ENCODE results near the gene NUSAP1.

Gene NUSAP1

GRCh38 chr15:41334293-41335120 is 1.8 kb downstream of the NUSAP1 start:
- H3K9ac ChIP-seq (ENCODE audit: low read depth, low read length) = no peak overlapping the region
- 0 out of 2 replicates have a peak, but pooled peaks cover 9% of the 10 kb centered on the region for H3K4me1 ChIP-seq (ENCODE audit: control insufficient read depth, insufficient read depth, low read length)
- H3K9me3 ChIP-seq (ENCODE audit: control insufficient read depth, insufficient read depth, low read length) = no peaks in the 10 kb centered on the region
- no peaks in the 10 kb centered on the region for H3K27me3 ChIP-seq (ENCODE audit: control insufficient read depth, insufficient read depth, low read length)
- peaks cover 29% of the 10 kb centered on the region for H3K36me3 ChIP-seq (ENCODE audit: control insufficient read depth, insufficient read depth, low read length)
- peak overlapping the region; percentile 97 for H3K4me3 ChIP-seq (ENCODE audit: low read depth, low read length)
- peak overlapping the region; percentile 12 for H3K27ac ChIP-seq (ENCODE audit: low read depth, low read length)

GRCh38 chr15:41336549-41336948 is 3.9 kb downstream of the NUSAP1 start:
- Histone ChIP-seq H3K27ac (ENCODE audit: low read depth, low read length) (no peak overlapping the region), H3K36me3 (ENCODE audit: control insufficient read depth, insufficient read depth, low read length) (peaks cover 43% of the 10 kb centered on the region), H3K4me3 (ENCODE audit: low read depth, low read length) (no peak overlapping the region), H3K9me3 (ENCODE audit: control insufficient read depth, insufficient read depth, low read length) (no peaks in the 10 kb centered on the region), H3K27me3 (ENCODE audit: control insufficient read depth, insufficient read depth, low read length) (no peaks in the 10 kb centered on the region), H3K9ac (ENCODE audit: low read depth, low read length) (no peak overlapping the region), H3K4me1 (ENCODE audit: control insufficient read depth, insufficient read depth, low read length) (0 out of 2 replicates have a peak, but pooled peaks cover 4% of the 10 kb centered on the region)

DNA sequence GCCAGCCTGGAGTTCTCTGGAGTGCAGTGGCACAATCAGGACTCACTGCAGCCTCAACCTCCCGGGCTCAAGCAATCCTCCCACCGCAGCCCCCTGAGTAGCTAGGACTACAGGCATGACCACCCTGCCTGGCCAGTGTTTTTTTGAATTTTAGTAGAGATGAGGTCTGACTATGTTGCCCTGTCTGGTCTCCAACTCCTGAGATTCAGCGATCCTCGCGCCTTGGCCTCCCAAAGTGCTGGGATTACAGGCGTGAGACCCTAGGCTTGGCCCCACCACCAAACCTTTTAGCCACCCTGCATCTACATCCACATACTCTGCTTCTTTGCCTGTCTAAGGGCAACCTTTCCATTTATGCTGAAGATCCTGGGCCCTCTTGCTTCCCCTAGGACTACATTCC is 4.4 kb downstream of the NUSAP1 start:
- Histone ChIP-seq H3K4me3 (ENCODE audit: low read depth, low read length) (no peak overlapping the region), H3K9me3 (ENCODE audit: control insufficient read depth, insufficient read depth, low read length) (no peaks in the 10 kb centered on the region), H3K9ac (ENCODE audit: low read depth, low read length) (no peak overlapping the region), H3K27ac (ENCODE audit: low read depth, low read length) (no peak overlapping the region), H3K36me3 (ENCODE audit: control insufficient read depth, insufficient read depth, low read length) (peaks cover 48% of the 10 kb centered on the region), H3K4me1 (ENCODE audit: control insufficient read depth, insufficient read depth, low read length) (0 out of 2 replicates have a peak, but pooled peaks cover 4% of the 10 kb centered on the region), H3K27me3 (ENCODE audit: control insufficient read depth, insufficient read depth, low read length) (no peaks in the 10 kb centered on the region)

DNA sequence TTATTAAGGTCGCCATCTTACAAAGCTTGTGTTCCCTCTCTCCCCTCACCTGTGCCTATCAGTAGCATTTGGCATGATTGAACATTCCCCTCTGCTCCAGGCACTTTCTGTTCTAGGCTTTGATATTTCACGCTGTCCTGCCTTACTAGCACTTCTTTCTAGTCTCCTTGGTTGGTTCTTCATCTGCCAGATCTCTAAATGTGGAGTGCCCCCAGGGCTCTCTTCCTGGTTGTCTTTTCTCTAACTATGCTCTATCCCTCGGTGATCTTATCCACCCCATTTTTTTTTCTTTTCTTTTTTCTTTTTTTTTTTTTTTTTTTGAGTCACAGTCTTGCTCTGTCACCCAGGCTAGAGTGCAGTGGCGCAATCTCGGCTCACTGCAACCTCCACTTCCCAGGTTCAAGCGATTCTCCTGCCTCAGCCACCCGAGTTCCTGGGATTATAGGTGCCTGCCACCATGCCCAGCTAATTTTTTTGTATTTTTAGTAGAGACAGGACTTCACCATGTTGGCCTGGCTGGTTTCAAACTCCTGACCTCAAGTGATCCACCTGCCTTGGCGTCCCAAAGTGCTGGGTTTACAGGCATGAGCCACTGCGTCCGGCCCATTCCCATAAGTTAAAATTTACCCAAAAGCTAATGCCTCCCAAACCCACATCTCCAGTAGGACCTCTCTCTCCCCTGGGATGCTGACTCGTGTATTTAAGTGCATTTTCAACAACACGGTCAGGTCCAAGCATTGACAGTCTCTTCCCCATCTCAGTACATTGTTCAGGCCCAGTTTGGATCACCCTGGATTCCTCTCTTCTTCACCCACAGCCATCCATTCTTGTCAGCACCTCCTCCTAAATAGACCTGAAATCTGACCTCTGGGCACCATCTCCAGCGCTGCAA is 5.2 kb downstream of the NUSAP1 start:
- H3K4me1 ChIP-seq (ENCODE audit: control insufficient read depth, insufficient read depth, low read length) = 0 out of 2 replicates have a peak, but pooled peaks cover 4% of the 10 kb centered on the region
- H3K9me3 ChIP-seq (ENCODE audit: control insufficient read depth, insufficient read depth, low read length) = no peaks in the 10 kb centered on the region
- H3K27ac ChIP-seq (ENCODE audit: low read depth, low read length) = no peak overlapping the region
- no peak overlapping the region for H3K9ac ChIP-seq (ENCODE audit: low read depth, low read length)
- H3K27me3 ChIP-seq (ENCODE audit: control insufficient read depth, insufficient read depth, low read length) = no peaks in the 10 kb centered on the region
- H3K36me3 ChIP-seq (ENCODE audit: control insufficient read depth, insufficient read depth, low read length) = peaks cover 54% of the 10 kb centered on the region
- H3K4me3 ChIP-seq (ENCODE audit: low read depth, low read length) = no peak overlapping the region

DNA sequence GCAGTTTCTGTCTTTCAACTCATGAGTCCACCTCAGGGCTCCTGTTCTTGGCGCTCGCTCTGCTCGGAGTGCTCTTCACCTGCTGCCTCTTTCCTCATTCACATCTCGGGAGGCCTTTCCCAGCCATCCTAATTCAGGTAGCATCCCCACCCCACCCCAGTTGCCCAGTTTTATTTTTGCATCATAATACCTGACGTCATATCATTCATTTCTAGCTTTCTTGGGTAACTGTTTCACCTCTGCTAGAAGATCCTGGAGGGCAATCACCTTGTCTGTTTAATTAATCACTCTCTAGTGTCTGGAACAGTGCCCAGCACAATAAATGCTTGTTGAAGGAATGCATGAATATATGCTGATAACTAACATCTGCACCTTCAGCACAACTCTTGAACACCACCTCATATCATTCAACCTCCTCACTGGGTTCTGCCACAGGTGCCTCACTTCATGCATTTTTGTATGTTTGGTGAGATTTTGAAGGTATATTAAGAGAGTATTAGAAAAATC is 7.6 kb downstream of the NUSAP1 start:
- no peak overlapping the region for H3K9ac ChIP-seq (ENCODE audit: low read depth, low read length)
- H3K27me3 ChIP-seq (ENCODE audit: control insufficient read depth, insufficient read depth, low read length) = no peaks in the 10 kb centered on the region
- H3K4me3 ChIP-seq (ENCODE audit: low read depth, low read length) = no peak overlapping the region
- no peaks in the 10 kb centered on the region for H3K4me1 ChIP-seq (ENCODE audit: control insufficient read depth, insufficient read depth, low read length)
- H3K36me3 ChIP-seq (ENCODE audit: control insufficient read depth, insufficient read depth, low read length) = peaks cover 78% of the 10 kb centered on the region
- H3K27ac ChIP-seq (ENCODE audit: low read depth, low read length) = no peak overlapping the region
- no peaks in the 10 kb centered on the region for H3K9me3 ChIP-seq (ENCODE audit: control insufficient read depth, insufficient read depth, low read length)

DNA sequence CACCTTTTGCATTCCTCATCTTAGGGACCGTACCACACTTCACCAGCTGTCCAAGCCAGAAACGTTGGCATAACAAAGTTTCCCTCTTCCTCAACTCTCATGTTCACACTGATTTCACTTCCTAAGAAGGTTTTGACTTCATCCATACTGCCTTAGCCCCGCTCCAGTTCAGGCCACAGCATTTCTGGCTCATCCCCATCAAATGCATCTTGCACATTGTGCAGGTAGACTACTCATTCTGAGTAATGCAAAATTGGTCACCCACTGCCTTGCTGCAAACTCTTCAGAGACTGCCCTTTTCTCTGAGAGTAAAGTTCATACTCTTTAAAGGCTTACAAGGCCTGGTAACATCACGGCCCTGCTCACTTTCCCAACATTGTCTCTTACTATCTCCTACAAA is 8.8 kb downstream of the NUSAP1 start:
- Histone ChIP-seq H3K27me3 (ENCODE audit: control insufficient read depth, insufficient read depth, low read length) (no peaks in the 10 kb centered on the region), H3K4me1 (ENCODE audit: control insufficient read depth, insufficient read depth, low read length) (no peaks in the 10 kb centered on the region), H3K9ac (ENCODE audit: low read depth, low read length) (no peak overlapping the region), H3K4me3 (ENCODE audit: low read depth, low read length) (no peak overlapping the region), H3K27ac (ENCODE audit: low read depth, low read length) (no peak overlapping the region), H3K36me3 (ENCODE audit: control insufficient read depth, insufficient read depth, low read length) (peaks cover 91% of the 10 kb centered on the region), H3K9me3 (ENCODE audit: control insufficient read depth, insufficient read depth, low read length) (no peaks in the 10 kb centered on the region)

DNA sequence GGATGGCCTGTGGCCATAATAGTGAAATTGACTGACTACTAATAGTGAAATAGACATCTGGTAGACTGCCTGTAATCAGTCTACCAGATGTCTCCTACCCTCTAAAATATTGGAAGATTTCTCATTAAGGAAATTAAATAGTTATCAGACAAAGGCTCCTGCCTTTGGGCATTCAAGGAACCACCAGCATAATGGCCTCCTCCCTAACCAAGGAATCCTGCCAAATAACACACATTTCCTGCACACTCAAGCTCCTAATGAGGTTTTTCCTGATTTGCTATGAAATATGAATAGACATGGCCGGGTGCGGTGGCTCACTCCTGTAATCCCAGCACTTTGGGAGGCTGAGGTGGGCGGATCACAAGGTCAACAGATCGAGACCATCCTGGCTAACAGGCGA is 14.6 kb downstream of the NUSAP1 start:
- Histone ChIP-seq H3K4me3 (ENCODE audit: low read depth, low read length) (no peak overlapping the region), H3K27me3 (ENCODE audit: control insufficient read depth, insufficient read depth, low read length) (no peaks in the 10 kb centered on the region), H3K36me3 (ENCODE audit: control insufficient read depth, insufficient read depth, low read length) (peaks cover 94% of the 10 kb centered on the region), H3K9ac (ENCODE audit: low read depth, low read length) (no peak overlapping the region), H3K4me1 (ENCODE audit: control insufficient read depth, insufficient read depth, low read length) (no peaks in the 10 kb centered on the region), H3K27ac (ENCODE audit: low read depth, low read length) (no peak overlapping the region), H3K9me3 (ENCODE audit: control insufficient read depth, insufficient read depth, low read length) (no peaks in the 10 kb centered on the region)

DNA sequence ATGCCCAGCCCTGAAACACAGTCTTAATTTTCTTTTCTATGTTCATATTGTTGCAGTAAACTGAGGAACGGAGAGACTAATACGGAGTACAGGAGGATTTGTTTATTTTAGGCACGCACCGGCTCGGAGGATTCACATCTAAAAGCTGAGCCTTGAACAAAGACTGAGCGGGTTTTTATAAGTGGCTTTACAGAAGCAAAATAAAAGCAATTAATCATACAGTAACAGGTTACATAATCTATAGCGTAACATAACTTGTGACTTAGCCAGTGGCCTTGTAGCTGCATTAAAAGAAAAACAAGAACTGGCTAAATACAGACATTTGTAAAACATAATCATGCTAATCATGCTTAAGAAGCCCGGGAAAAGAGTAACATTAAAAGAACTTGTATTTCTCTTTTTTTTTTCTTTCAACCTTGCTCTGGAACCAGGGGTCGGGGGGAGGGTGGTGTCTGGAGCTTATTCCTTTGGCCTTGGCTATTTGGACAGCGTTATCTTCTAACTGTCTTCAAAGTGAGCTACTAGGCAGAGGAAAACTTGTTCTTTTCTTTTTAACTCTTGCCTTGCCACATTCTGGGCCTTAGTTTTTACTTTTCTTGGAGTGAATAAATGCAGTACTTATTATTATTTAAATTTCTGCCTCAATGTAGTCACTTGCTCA is 17.5 kb downstream of the NUSAP1 start:
- no peak overlapping the region for H3K4me3 ChIP-seq (ENCODE audit: low read depth, low read length)
- H3K36me3 ChIP-seq (ENCODE audit: control insufficient read depth, insufficient read depth, low read length) = peaks cover 91% of the 10 kb centered on the region
- no peak overlapping the region for H3K9ac ChIP-seq (ENCODE audit: low read depth, low read length)
- no peak overlapping the region for H3K27ac ChIP-seq (ENCODE audit: low read depth, low read length)
- H3K9me3 ChIP-seq (ENCODE audit: control insufficient read depth, insufficient read depth, low read length) = no peaks in the 10 kb centered on the region
- H3K27me3 ChIP-seq (ENCODE audit: control insufficient read depth, insufficient read depth, low read length) = no peaks in the 10 kb centered on the region
- H3K4me1 ChIP-seq (ENCODE audit: control insufficient read depth, insufficient read depth, low read length) = no peaks in the 10 kb centered on the region

GRCh38 chr15:41354371-41354770 is 21.7 kb downstream of the NUSAP1 start:
- H3K4me1 ChIP-seq (ENCODE audit: control insufficient read depth, insufficient read depth, low read length) = no peaks in the 10 kb centered on the region
- no peak overlapping the region for H3K4me3 ChIP-seq (ENCODE audit: low read depth, low read length)
- H3K27me3 ChIP-seq (ENCODE audit: control insufficient read depth, insufficient read depth, low read length) = no peaks in the 10 kb centered on the region
- no peaks in the 10 kb centered on the region for H3K9me3 ChIP-seq (ENCODE audit: control insufficient read depth, insufficient read depth, low read length)
- H3K27ac ChIP-seq (ENCODE audit: low read depth, low read length) = no peak overlapping the region
- no peak overlapping the region for H3K9ac ChIP-seq (ENCODE audit: low read depth, low read length)
- H3K36me3 ChIP-seq (ENCODE audit: control insufficient read depth, insufficient read depth, low read length) = peaks cover 95% of the 10 kb centered on the region

GRCh38 chr15:41367418-41367817 is 34.7 kb downstream of the NUSAP1 start:
- no peak overlapping the region for H3K4me3 ChIP-seq (ENCODE audit: low read depth, low read length)
- no peak overlapping the region for H3K9ac ChIP-seq (ENCODE audit: low read depth, low read length)
- no peaks in the 10 kb centered on the region for H3K27me3 ChIP-seq (ENCODE audit: control insufficient read depth, insufficient read depth, low read length)
- no peaks in the 10 kb centered on the region for H3K9me3 ChIP-seq (ENCODE audit: control insufficient read depth, insufficient read depth, low read length)
- peaks cover 94% of the 10 kb centered on the region for H3K36me3 ChIP-seq (ENCODE audit: control insufficient read depth, insufficient read depth, low read length)
- H3K4me1 ChIP-seq (ENCODE audit: control insufficient read depth, insufficient read depth, low read length) = no peaks in the 10 kb centered on the region
- no peak overlapping the region for H3K27ac ChIP-seq (ENCODE audit: low read depth, low read length)

Data from HUES48 (cell line).